Liver (tissue), 10 donors: Measurements from ENCODE around the gene KRT37. TPM values are rescaled to one million over a fixed set of nuclear protein-coding genes. Genes with fewer than 3 reads are reported as not detected.
A peak's percentile ranks its signal among the peaks of the same experiment; 100 is the strongest.
"Not testable (repeated sequence)": the region's sequence is repeated elsewhere in the genome, so short reads cannot be mapped to it uniquely, and the experiment has no call there.

ENCODE experiments used
- DNase-seq: peaks from one replicate; pipeline ENCODE4 v3.0.0-alpha.2; 2017; ENCODE audit warnings: low spot score
- H3K27ac ChIP-seq, 2 donors: one replicate each; pipeline ENCODE4 v1.7.0; 2013; ENCODE audit warnings: inconsistent platforms in 2 of 2, low read length in 2 of 2, control low read depth in 1 of 2, low read depth in 1 of 2, mild to moderate bottlenecking in 1 of 2
- H3K27me3 ChIP-seq, 4 donors: one replicate each; pipeline versions ENCODE4 v1.6.1 to v1.7.0; 2013; ENCODE audit warnings: low read length in 3 of 4, inconsistent platforms in 1 of 4, mild to moderate bottlenecking in 1 of 4, moderate library complexity in 1 of 4; ENCODE audit not compliant: control insufficient read depth in 4 of 4, insufficient read depth in 4 of 4
- H3K36me3 ChIP-seq, 4 donors: one replicate each; pipeline versions ENCODE4 v1.6.1 to v1.7.0; 2013; ENCODE audit warnings: low read length in 3 of 4, mild to moderate bottlenecking in 3 of 4, low read depth in 1 of 4, moderate library complexity in 1 of 4; ENCODE audit not compliant: control insufficient read depth in 4 of 4, insufficient read depth in 3 of 4
- H3K4me1 ChIP-seq, 4 donors: one replicate each; pipeline versions ENCODE4 v1.6.1 to v1.7.0; 2013; ENCODE audit warnings: low read length in 3 of 4, mild to moderate bottlenecking in 3 of 4, moderate library complexity in 1 of 4; ENCODE audit not compliant: control insufficient read depth in 4 of 4, insufficient read depth in 4 of 4
- H3K4me3 ChIP-seq, 3 donors: one replicate each; pipeline versions ENCODE4 v1.6.1 to v1.7.0; 2013; ENCODE audit warnings: low read length in 3 of 3, control low read depth in 1 of 3, low read depth in 1 of 3, mild to moderate bottlenecking in 1 of 3
- H3K9ac ChIP-seq, 2 donors: one replicate each; pipeline ENCODE4 v1.7.0; 2013; ENCODE audit warnings: low read length in 2 of 2, mild to moderate bottlenecking in 2 of 2, moderate library complexity in 2 of 2, control low read depth in 1 of 2, low read depth in 1 of 2
- H3K9me3 ChIP-seq, 4 donors: one replicate each; pipeline versions ENCODE4 v1.6.1 to v1.7.0; 2013; ENCODE audit warnings: low read length in 3 of 4; ENCODE audit not compliant: control insufficient read depth in 4 of 4
- ATF3 ChIP-seq: IDR thresholded peaks from 2 replicates; pipeline ENCODE4 v1.6.1; 2016; ENCODE audit warnings: antibody characterized with exemption
- FOXA1 ChIP-seq: IDR thresholded peaks from 2 replicates; pipeline ENCODE4 v1.6.1; 2016; ENCODE audit warnings: antibody characterized with exemption
- FOXA2 ChIP-seq: IDR thresholded peaks from 2 replicates; pipeline ENCODE4 v1.6.1; 2016; ENCODE audit warnings: antibody characterized with exemption
- GABPA ChIP-seq, 2 donors: IDR thresholded peaks in 1 of 2; conservative IDR thresholded peaks in 1 of 2; 2 replicates each; pipeline ENCODE4 v1.6.1; 2016; ENCODE audit warnings: antibody characterized with exemption in 2 of 2, mild to moderate bottlenecking in 1 of 2, moderate library complexity in 1 of 2
- HNF4A ChIP-seq, 2 donors: conservative IDR thresholded peaks; 2 replicates each; pipeline ENCODE4 v1.6.1; 2016; ENCODE audit warnings: antibody characterized with exemption in 2 of 2, mild to moderate bottlenecking in 2 of 2
- HNF4G ChIP-seq: IDR thresholded peaks from 2 replicates; pipeline ENCODE4 v1.6.1; 2016; ENCODE audit warnings: antibody characterized with exemption
- MAX ChIP-seq: IDR thresholded peaks from 2 replicates; pipeline ENCODE4 v1.6.1; 2016; ENCODE audit warnings: antibody characterized with exemption
- NR2F2 ChIP-seq: IDR thresholded peaks from 2 replicates; pipeline ENCODE4 v1.6.1; 2016; ENCODE audit warnings: antibody characterized with exemption
- RAD21 ChIP-seq, 2 donors: IDR thresholded peaks; 2 replicates each; pipeline ENCODE4 v1.6.1; 2016; ENCODE audit warnings: antibody characterized with exemption in 2 of 2, mild to moderate bottlenecking in 2 of 2
- TAF1 ChIP-seq: conservative IDR thresholded peaks from 2 replicates; pipeline ENCODE4 v1.6.1; 2016; ENCODE audit warnings: antibody characterized with exemption, mild to moderate bottlenecking
- YY1 ChIP-seq: IDR thresholded peaks from 2 replicates; pipeline ENCODE4 v1.6.1; 2016; ENCODE audit warnings: antibody characterized with exemption, mild to moderate bottlenecking
- ZBTB33 ChIP-seq: IDR thresholded peaks from 2 replicates; pipeline ENCODE4 v1.6.1; 2016; ENCODE audit warnings: antibody characterized with exemption
- WGBS: extraction: QIAGEN DNeasy Blood & Tissue Kit; methylation state at CpG from one replicate; pipeline ENCODE4 v1.1.7; 2013; 5-methylcytosine and 5-hydroxymethylcytosine counted together
- polyA plus RNA-seq, 2 donors: library from polyadenylated mRNA; stranded (reverse) in 1 of 2; unstranded in 1 of 2; fragments of 200-250 nt in 1 of 2; fragments of >200 nt in 1 of 2; fragmentation: Nextera tagmentation in 1 of 2; extraction: Ambion mirVana in 1 of 2; gene quantifications; one replicate each; pipeline versions ENCODE4 v1.2.1 to v1.2.3, GENCODE V29; 2013 to 2015
- small RNA-seq: library from RNA; depleted of rRNA; stranded (forward); fragments of <200 nt; gene quantifications from one replicate; pipeline ENCODE3, GENCODE V24; 2014
- total RNA-seq, 2 donors: library from RNA; depleted of rRNA; stranded (reverse); fragments of >200 nt; gene quantifications; one replicate each; pipeline ENCODE4 v1.2.3, GENCODE V29; 2014
- donor health status: healthy.
- donor health status: healthy.
- donor health status: healthy.
- donor health status: healthy.
- donor health status: healthy.

Gene KRT37
- total and polyA plus RNA-seq, 4 donors, result not detected

- H3K27ac ChIP-seq, H3K4me3 ChIP-seq, H3K36me3 ChIP-seq, H3K4me1 ChIP-seq, H3K9me3 ChIP-seq, H3K27me3 ChIP-seq, DNase-seq, H3K9ac ChIP-seq: not testable (repeated sequence)
- WGBS, result 91% methylated on average over 7 of the region's 7 CpGs
Measured at GRCh38 chr17:41380091-41380490, 44.3 kb downstream of the KRT37 start.

DNA sequence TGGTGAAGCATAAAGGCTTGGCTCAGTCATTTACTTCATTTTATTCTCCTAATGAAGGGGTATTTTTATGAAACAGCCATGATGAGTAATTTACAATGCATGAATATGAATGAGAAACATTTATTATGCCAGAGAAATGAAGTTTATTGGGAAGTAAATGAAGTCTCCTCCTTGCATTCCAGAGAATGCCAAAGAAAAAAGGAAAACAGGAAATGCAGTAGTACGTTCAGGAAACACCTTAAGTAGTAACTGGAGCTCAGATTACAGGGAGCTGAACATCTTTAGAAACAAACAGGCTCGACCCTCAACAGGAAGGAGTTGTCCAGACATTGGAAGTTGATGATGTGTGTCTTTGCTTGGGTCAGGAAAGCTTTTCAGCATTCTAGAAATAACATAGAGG is 46.8 kb downstream of the KRT37 start:
- 33% methylated on average over 2 of the region's 2 CpGs for WGBS
- no peak for DNase-seq

More for the DNA sequence above, 46.8 kb downstream of the KRT37 start:
- Histone ChIP-seq H3K4me1 (no peaks in the 10 kb centered on the region), H3K4me3 (no peak overlapping the region), H3K9ac (no peak overlapping the region), H3K27ac (peak overlapping the region in 1 of 2 donors; percentile 25), H3K9me3 (no peaks in the 10 kb centered on the region), H3K27me3 (peaks cover 0 to 4% (median 0%) of the 10 kb centered on the region in 4 donors), H3K36me3 (no peaks in the 10 kb centered on the region)
- no peak for TF ChIP-seq HNF4G
- no peak for TF ChIP-seq TAF1
- TF ChIP-seq GABPA (IDR thresholded peaks at IDR 0.05 in 1 of 2, conservative IDR thresholded peaks at IDR 0.05 in 1 of 2), result no peak
- TF ChIP-seq FOXA1, result no peak
- no peak for TF ChIP-seq RAD21 (IDR thresholded peaks at IDR 0.05)
- TF ChIP-seq FOXA2, result no peak
- no peak for TF ChIP-seq HNF4A (conservative IDR thresholded peaks at IDR 0.05)
- TF ChIP-seq ATF3, result no peak
- no peak for TF ChIP-seq NR2F2
- no peak for TF ChIP-seq YY1
- TF ChIP-seq ZBTB33, result no peak
- no peak for TF ChIP-seq MAX

Small RNAs within 50 kb of the gene (small RNA-seq; reads per million reads assigned to genes)
- gene RNU2-32P, result 0.40 reads per million, percentile 44 among the genes with 10 or more reads in this experiment

Other genes with a start within 250 kb of the KRT37 start
- not detected for gene KRTAP4-2, start 246.4 kb downstream of the KRT37 start, total RNA-seq
- gene KRTAP4-2, start 246.4 kb downstream of the KRT37 start, polyA plus RNA-seq, result not detected
- not detected for gene KRTAP4-1, start 239.7 kb downstream of the KRT37 start, total RNA-seq
- not detected for gene KRTAP4-1, start 239.7 kb downstream of the KRT37 start, polyA plus RNA-seq
- gene KRTAP9-1, start 234.7 kb downstream of the KRT37 start, total RNA-seq, result not detected
- not detected for gene KRTAP9-1, start 234.7 kb downstream of the KRT37 start, polyA plus RNA-seq
- gene KRTAP9-2, start 197.9 kb downstream of the KRT37 start, total RNA-seq, result not detected
- gene KRTAP9-2, start 197.9 kb downstream of the KRT37 start, polyA plus RNA-seq, result not detected
- not detected for gene KRTAP9-3, start 192.1 kb downstream of the KRT37 start, total RNA-seq
- not detected for gene KRTAP9-3, start 192.1 kb downstream of the KRT37 start, polyA plus RNA-seq
- gene KRTAP9-8, start 186.6 kb downstream of the KRT37 start, total RNA-seq, result not detected
- gene KRTAP9-8, start 186.6 kb downstream of the KRT37 start, polyA plus RNA-seq, result not detected
- not detected for gene KRTAP9-4, start 174.9 kb downstream of the KRT37 start, total RNA-seq
- not detected for gene KRTAP9-4, start 174.9 kb downstream of the KRT37 start, polyA plus RNA-seq
- gene KRTAP9-9, start 169.2 kb downstream of the KRT37 start, total RNA-seq, result not detected
- gene KRTAP9-9, start 169.2 kb downstream of the KRT37 start, polyA plus RNA-seq, result not detected
- not detected for gene KRTAP9-6, start 159.2 kb downstream of the KRT37 start, total RNA-seq
- not detected for gene KRTAP9-6, start 159.2 kb downstream of the KRT37 start, polyA plus RNA-seq
- gene KRTAP9-7, start 148.9 kb downstream of the KRT37 start, total RNA-seq, result not detected
- gene KRTAP9-7, start 148.9 kb downstream of the KRT37 start, polyA plus RNA-seq, result not detected
- not detected for gene KRTAP29-1, start 121.7 kb downstream of the KRT37 start, total RNA-seq
- not detected for gene KRTAP29-1, start 121.7 kb downstream of the KRT37 start, polyA plus RNA-seq
- gene KRTAP16-1, start 115.3 kb downstream of the KRT37 start, total RNA-seq, result not detected
- gene KRTAP16-1, start 115.3 kb downstream of the KRT37 start, polyA plus RNA-seq, result not detected
- not detected for gene KRTAP17-1, start 108.9 kb downstream of the KRT37 start, total RNA-seq
- gene KRTAP17-1, start 108.9 kb downstream of the KRT37 start, polyA plus RNA-seq, result not detected
- not detected for gene KRT33A, start 73.8 kb downstream of the KRT37 start, total RNA-seq
- gene KRT33A, start 73.8 kb downstream of the KRT37 start, polyA plus RNA-seq, result not detected
- not detected for gene KRT33B, start 54.8 kb downstream of the KRT37 start, total RNA-seq
- gene KRT33B, start 54.8 kb downstream of the KRT37 start, polyA plus RNA-seq, result not detected
- gene KRT34, start 42.3 kb downstream of the KRT37 start, total RNA-seq, result not detected
- not detected for gene KRT34, start 42.3 kb downstream of the KRT37 start, polyA plus RNA-seq
- not detected for gene KRT31, start 27.0 kb downstream of the KRT37 start, total RNA-seq
- gene KRT31, start 27.0 kb downstream of the KRT37 start, polyA plus RNA-seq, result not detected
- gene KRT38, start 16.4 kb upstream of the KRT37 start, total RNA-seq, result not detected
- not detected for gene KRT38, start 16.4 kb upstream of the KRT37 start, polyA plus RNA-seq
- not detected for gene KRT32, start 42.8 kb upstream of the KRT37 start, total RNA-seq
- gene KRT32, start 42.8 kb upstream of the KRT37 start, polyA plus RNA-seq, result not detected
- gene KRT35, start 56.6 kb upstream of the KRT37 start, total RNA-seq, result not detected
- gene KRT35, start 56.6 kb upstream of the KRT37 start, polyA plus RNA-seq, result not detected
- under 1 TPM in 1 of 2 donors, not detected in 1; 0.05 TPM for gene KRT36, start 65.3 kb upstream of the KRT37 start, total RNA-seq
- not detected for gene KRT36, start 65.3 kb upstream of the KRT37 start, polyA plus RNA-seq
- 1 to 10 TPM in 1 of 2 donors, not detected in 1; 3.7 TPM for gene KRT13, start 81.0 kb upstream of the KRT37 start, total RNA-seq
- 1 to 10 TPM in 1 of 2 donors, under 1 TPM in 1; 0.13 to 2.8 TPM for gene KRT13, start 81.0 kb upstream of the KRT37 start, polyA plus RNA-seq
- not detected for gene KRT15, start 94.3 kb upstream of the KRT37 start, total RNA-seq
- under 1 TPM in 1 of 2 donors, not detected in 1; 0.14 TPM for gene KRT15, start 94.3 kb upstream of the KRT37 start, polyA plus RNA-seq
- 1 to 10 TPM; 3.1 to 3.4 TPM for gene KRT19, start 103.7 kb upstream of the KRT37 start, total RNA-seq
- 1 to 10 TPM; 3.8 to 5.8 TPM for gene KRT19, start 103.7 kb upstream of the KRT37 start, polyA plus RNA-seq
- not detected for gene KRT9, start 147.5 kb upstream of the KRT37 start, total RNA-seq
- gene KRT9, start 147.5 kb upstream of the KRT37 start, polyA plus RNA-seq, result not detected
- gene KRT14, start 162.3 kb upstream of the KRT37 start, total RNA-seq, result not detected
- not detected for gene KRT14, start 162.3 kb upstream of the KRT37 start, polyA plus RNA-seq
- gene KRT16, start 188.2 kb upstream of the KRT37 start, total RNA-seq, result not detected
- gene KRT16, start 188.2 kb upstream of the KRT37 start, polyA plus RNA-seq, result not detected
- gene KRT17, start 200.0 kb upstream of the KRT37 start, total RNA-seq, result not detected
- under 1 TPM in 1 of 2 donors, not detected in 1; 0.15 TPM for gene KRT17, start 200.0 kb upstream of the KRT37 start, polyA plus RNA-seq